Panc1 (cell line): ENCODE measurements around the gene CXCR1. TPM values are rescaled to one million over a fixed set of nuclear protein-coding genes. Genes with fewer than 3 reads are reported as not detected.

Experiments used
- ATAC-seq: fragments of 200-7000 bp; cut with Tn5 transposase; 2 replicates; pipeline ENCODE4 v1.9.1; 2020; ENCODE audit warnings: mild to moderate bottlenecking, moderate library complexity
- BruUV-seq: library from RNA; stranded (reverse); fragments of 400-500 nt; replicated peaks from 2 replicates; lab custom pipeline; 2021; lab: Mats Ljungman, UMichigan
- CTCF ChIA-PET: fragments of 300-600 bp; sonication (Branson Sonifier 250); formaldehyde crosslinking; loops from one replicate; lab custom pipeline; 2022; ENCODE audit warnings: antibody characterized with exemption; lab: Charles Lee
- POLR2A ChIA-PET: fragments of 300-600 bp; sonication (Branson Sonifier 250); formaldehyde crosslinking; loops from one replicate; lab custom pipeline; 2022; ENCODE audit warnings: antibody characterized with exemption; lab: Charles Lee
- DNase-seq: peaks from one replicate; pipeline ENCODE4 v3.0.0-alpha.2; 2010; ENCODE audit warnings: low read depth, low spot score
- H3K27ac ChIP-seq: 2 replicates; pipeline ENCODE4 v1.5.1; 2011; ENCODE audit warnings: mild to moderate bottlenecking, low read length, inconsistent platforms
- H3K27me3 ChIP-seq: fragments of 200-500 bp; sonication (Bioruptor generic); 2 replicates; pipeline ENCODE4 v1.6.0; 2014; ENCODE audit warnings: low read length, inconsistent platforms; ENCODE audit not compliant: control insufficient read depth, insufficient read depth
- H3K36me3 ChIP-seq: fragments of 200-500 bp; sonication (Bioruptor generic); 2 replicates; pipeline ENCODE4 v1.5.1; 2014; ENCODE audit warnings: inconsistent platforms, mild to moderate bottlenecking, low read length, moderate library complexity; ENCODE audit not compliant: control insufficient read depth, insufficient read depth
- H3K4me1 ChIP-seq: 2 replicates; pipeline ENCODE4 v1.5.1; 2011; ENCODE audit warnings: inconsistent platforms, mild to moderate bottlenecking, low read length, moderate library complexity; ENCODE audit not compliant: control insufficient read depth, insufficient read depth
- H3K4me3 ChIP-seq, 2 experiments: 2 replicates each; pipeline ENCODE4 v1.5.1; 2011 to 2012; ENCODE audit warnings: low read depth in 2 of 2, low read length in 2 of 2, mild to moderate bottlenecking in 2 of 2, inconsistent platforms in 1 of 2, moderate library complexity in 1 of 2
- H3K9me3 ChIP-seq: fragments of 200-500 bp; sonication (Bioruptor generic); 2 replicates; pipeline ENCODE4 v1.5.1; 2014; ENCODE audit warnings: low read depth, mild to moderate bottlenecking, inconsistent platforms, low read length, moderate library complexity; ENCODE audit not compliant: control insufficient read depth, insufficient read depth
- CTCF ChIP-seq: fragments of 450-650 bp; IDR thresholded peaks from 2 replicates; pipeline ENCODE4 v1.5.1; 2017; ENCODE audit warnings: mild to moderate bottlenecking
- POLR2AphosphoS5 ChIP-seq: IDR thresholded peaks from 2 replicates; pipeline ENCODE4 v1.6.1; 2012; ENCODE audit warnings: mild to moderate bottlenecking, low read depth, low read length, moderate library complexity
- REST ChIP-seq, 2 experiments: IDR thresholded peaks; 2 replicates each; pipeline ENCODE4 v1.6.1; 2011 to 2012; ENCODE audit warnings: low read depth in 2 of 2, control low read depth in 1 of 2, low read length in 1 of 2, mild to moderate bottlenecking in 1 of 2, moderate library complexity in 1 of 2; ENCODE audit not compliant: insufficient read depth in 1 of 2
- SIN3A ChIP-seq: IDR thresholded peaks from 2 replicates; pipeline ENCODE4 v1.6.1; 2012; ENCODE audit warnings: low read depth, mild to moderate bottlenecking, low read length, moderate library complexity, borderline replicate concordance; ENCODE audit not compliant: insufficient read depth
- TCF7L2 ChIP-seq: IDR thresholded peaks from 2 replicates; pipeline ENCODE4 v1.6.1; 2011; ENCODE audit warnings: mild to moderate bottlenecking, low read depth, low read length, inconsistent platforms
- in situ Hi-C: cut with HindIII; loops from 2 replicates; pipeline ENCODE4 v1.10.0; 2016; ENCODE audit warnings: low sequenced_read_pairs, low pct_unique_long_range_greater_than_20kb
- intact Hi-C: fragments of 100-400 bp; cut with micrococcal nuclease; formaldehyde crosslinking; loops from one replicate; pipeline ENCODE4 v1.10.0; 2022; ENCODE audit not compliant: unreplicated experiment
- total RNA-seq: library from RNA; stranded (reverse); gene quantifications from one replicate; pipeline ENCODE4 v1.2.1, GENCODE V29; 2021; ENCODE audit not compliant: unreplicated experiment

The CXCR1 gene
- total RNA-seq, 1 experiment from 2014 or later, result not detected

GRCh38 chr2:218194880-218195279 is 28.1 kb upstream of the CXCR1 start:
- TF ChIP-seq POLR2AphosphoS5 (no peak), REST (IDR thresholded peaks at IDR 0.05; ENCODE audit: insufficient read depth in 1 of 2, low read depth in 2 of 2, low read length in 1 of 2) (no peak), TCF7L2 (no peak), SIN3A (no peak), CTCF (no peak)
- Histone ChIP-seq H3K4me1 (no peaks in the 10 kb centered on the region), H3K27ac (no peak overlapping the region), H3K9me3 (no peaks in the 10 kb centered on the region), H3K27me3 (no peaks in the 10 kb centered on the region; the same call in none of the 2 replicates), H3K36me3 (no peaks in the 10 kb centered on the region), H3K4me3 (no peak overlapping the region)
- ATAC-seq (no peak), DNase-seq (no peak)
- POLR2A ChIA-PET, result no interaction called here
- CTCF ChIA-PET, result no interaction called here
- BruUV-seq, result no TSS peak
- intact Hi-C loops (no loop called here), in situ Hi-C loops (no loop called here)

GRCh38 chr2:218193701-218194100 is 26.9 kb upstream of the CXCR1 start:
- in situ Hi-C loops, result no loop called here
- no peak overlapping the region for H3K4me3 ChIP-seq
- TF ChIP-seq REST (IDR thresholded peaks at IDR 0.05; ENCODE audit: insufficient read depth in 1 of 2, low read depth in 2 of 2, low read length in 1 of 2) (no peak), POLR2AphosphoS5 (no peak), CTCF (no peak), SIN3A (no peak), TCF7L2 (no peak)
- DNase-seq (no peak), ATAC-seq (no peak)
- no peak overlapping the region for H3K27ac ChIP-seq
- no peaks in the 10 kb centered on the region; the same call in 1 of the 2 replicates for H3K27me3 ChIP-seq
- no peaks in the 10 kb centered on the region for H3K4me1 ChIP-seq
- intact Hi-C loops, result no loop called here
- BruUV-seq, result no TSS peak
- CTCF ChIA-PET, result no interaction called here
- no peaks in the 10 kb centered on the region for H3K9me3 ChIP-seq
- POLR2A ChIA-PET, result no interaction called here
- H3K36me3 ChIP-seq, result no peaks in the 10 kb centered on the region
